ENCODE data around the gene ULK4. TPM values are rescaled to one million over a fixed set of nuclear protein-coding genes. Genes with fewer than 3 reads are reported as not detected.
"Not testable (repeated sequence)": the region's sequence is repeated elsewhere in the genome, so short reads cannot be mapped to it uniquely, and the experiment has no call there.

Gene ULK4
- total RNA-seq, 2 donors from 2014 or later = 7.0 to 7.7 TPM

- H3K27ac Mint-ChIP-seq = no peak overlapping the region
- H3K4me1 Mint-ChIP-seq = no peaks in the 10 kb centered on the region
- H3K27me3 Mint-ChIP-seq = no peaks in the 10 kb centered on the region
- no peaks in the 10 kb centered on the region for H3K36me3 Mint-ChIP-seq (ENCODE audit: low read depth)
- H3K4me3 Mint-ChIP-seq = no peak overlapping the region
- no peak for ATAC-seq (replicated peaks)
- peaks cover 13% of the 10 kb centered on the region for H3K9me3 Mint-ChIP-seq
These were observed 484.4 kb downstream of the ULK4 start for GRCh38 chr3:41477399-41478014.

- Mint-ChIP-seq H3K4me1 (no peaks in the 10 kb centered on the region), H3K27ac (no peak overlapping the region), H3K36me3 (ENCODE audit: low read depth) (no peaks in the 10 kb centered on the region), H3K27me3 (no peaks in the 10 kb centered on the region), H3K4me3 (no peak overlapping the region), H3K9me3 (peaks cover 21% of the 10 kb centered on the region)
- no peak for ATAC-seq (replicated peaks)
These were observed 492.8 kb downstream of the ULK4 start for GRCh38 chr3:41469083-41469482.

- Mint-ChIP-seq H3K4me1 (no peaks in the 10 kb centered on the region), H3K36me3 (ENCODE audit: low read depth) (no peaks in the 10 kb centered on the region), H3K27me3 (no peaks in the 10 kb centered on the region), H3K27ac (no peak overlapping the region), H3K9me3 (peaks cover 18% of the 10 kb centered on the region), H3K4me3 (no peak overlapping the region)
- ATAC-seq (replicated peaks) = no peak
These were observed 494.4 kb downstream of the ULK4 start for GRCh38 chr3:41467481-41467880.

GRCh38 chr3:41464858-41465257 lies 497.0 kb downstream of the ULK4 start:
- H3K27me3 Mint-ChIP-seq = no peaks in the 10 kb centered on the region
- H3K4me1 Mint-ChIP-seq = no peaks in the 10 kb centered on the region
- H3K27ac Mint-ChIP-seq = no peak overlapping the region
- H3K36me3 Mint-ChIP-seq (ENCODE audit: low read depth) = peaks cover 10% of the 10 kb centered on the region
- no peak for ATAC-seq (replicated peaks)
- H3K4me3 Mint-ChIP-seq = no peak overlapping the region
- peaks cover 4% of the 10 kb centered on the region for H3K9me3 Mint-ChIP-seq

GRCh38 chr3:41464401-41464800 lies 497.5 kb downstream of the ULK4 start:
- Mint-ChIP-seq H3K4me3 (no peak overlapping the region), H3K4me1 (no peaks in the 10 kb centered on the region), H3K9me3 (no peaks in the 10 kb centered on the region), H3K36me3 (ENCODE audit: low read depth) (peaks cover 10% of the 10 kb centered on the region), H3K27ac (no peak overlapping the region), H3K27me3 (no peaks in the 10 kb centered on the region)
- no peak for ATAC-seq (replicated peaks)

GRCh38 chr3:41462103-41462691 lies 499.7 kb downstream of the ULK4 start:
- Mint-ChIP-seq H3K36me3 (ENCODE audit: low read depth) (peaks cover 10% of the 10 kb centered on the region), H3K27me3 (no peaks in the 10 kb centered on the region), H3K4me1 (no peaks in the 10 kb centered on the region), H3K4me3 (no peak overlapping the region), H3K27ac (no peak overlapping the region), H3K9me3 (no peaks in the 10 kb centered on the region)
- no peak for ATAC-seq (replicated peaks)

GRCh38 chr3:41460736-41461135 lies 501.2 kb downstream of the ULK4 start:
- no peak overlapping the region for H3K4me3 Mint-ChIP-seq

GRCh38 chr3:41457176-41457575 lies 504.7 kb downstream of the ULK4 start:
- H3K27me3 Mint-ChIP-seq = no peaks in the 10 kb centered on the region
- peaks cover 27% of the 10 kb centered on the region for H3K36me3 Mint-ChIP-seq (ENCODE audit: low read depth)
- no peak overlapping the region for H3K4me3 Mint-ChIP-seq
- no peaks in the 10 kb centered on the region for H3K9me3 Mint-ChIP-seq
- H3K27ac Mint-ChIP-seq = no peak overlapping the region
- ATAC-seq (replicated peaks) = no peak
- H3K4me1 Mint-ChIP-seq = no peaks in the 10 kb centered on the region

More at GRCh38 chr3:41460736-41461135, 501.2 kb downstream of the ULK4 start:
- Mint-ChIP-seq H3K27ac (no peak overlapping the region), H3K27me3 (no peaks in the 10 kb centered on the region), H3K36me3 (ENCODE audit: low read depth) (peaks cover 10% of the 10 kb centered on the region), H3K9me3 (no peaks in the 10 kb centered on the region), H3K4me1 (no peaks in the 10 kb centered on the region)
- no peak for ATAC-seq (replicated peaks)

- H3K27me3 Mint-ChIP-seq = no peaks in the 10 kb centered on the region
- no peak for ATAC-seq (replicated peaks)
These were observed 505.7 kb downstream of the ULK4 start for GRCh38 chr3:41456162-41456561.

GRCh38 chr3:41453618-41454017 lies 508.3 kb downstream of the ULK4 start:
- not testable (repeated sequence) for H3K4me1 Mint-ChIP-seq; H3K9me3 Mint-ChIP-seq; H3K27ac Mint-ChIP-seq; H3K4me3 Mint-ChIP-seq; ATAC-seq (replicated peaks); H3K27me3 Mint-ChIP-seq
- H3K36me3 Mint-ChIP-seq (ENCODE audit: low read depth) = peaks cover 18% of the 10 kb centered on the region

More at GRCh38 chr3:41456162-41456561, 505.7 kb downstream of the ULK4 start:
- Mint-ChIP-seq H3K27ac (no peak overlapping the region), H3K9me3 (no peaks in the 10 kb centered on the region), H3K4me1 (no peaks in the 10 kb centered on the region), H3K36me3 (ENCODE audit: low read depth) (peaks cover 18% of the 10 kb centered on the region), H3K4me3 (no peak overlapping the region)

- no peaks in the 10 kb centered on the region for H3K4me1 Mint-ChIP-seq
- no peaks in the 10 kb centered on the region for H3K27me3 Mint-ChIP-seq
- no peak overlapping the region for H3K27ac Mint-ChIP-seq
- peaks cover 5% of the 10 kb centered on the region for H3K9me3 Mint-ChIP-seq
- H3K36me3 Mint-ChIP-seq (ENCODE audit: low read depth) = peaks cover 24% of the 10 kb centered on the region
- H3K4me3 Mint-ChIP-seq = no peak overlapping the region
- no peak for ATAC-seq (replicated peaks)
These were observed 511.3 kb downstream of the ULK4 start for GRCh38 chr3:41450416-41451231.

GRCh38 chr3:41448396-41448795 lies 513.5 kb downstream of the ULK4 start:
- Mint-ChIP-seq H3K27me3 (no peaks in the 10 kb centered on the region), H3K36me3 (ENCODE audit: low read depth) (peaks cover 14% of the 10 kb centered on the region), H3K9me3 (peaks cover 5% of the 10 kb centered on the region), H3K4me3 (no peak overlapping the region), H3K27ac (no peak overlapping the region), H3K4me1 (no peaks in the 10 kb centered on the region)
- ATAC-seq (replicated peaks) = no peak

- Mint-ChIP-seq H3K27me3 (no peaks in the 10 kb centered on the region), H3K4me3 (no peak overlapping the region), H3K4me1 (no peaks in the 10 kb centered on the region), H3K9me3 (peaks cover 9% of the 10 kb centered on the region), H3K27ac (no peak overlapping the region), H3K36me3 (ENCODE audit: low read depth) (peaks cover 8% of the 10 kb centered on the region)
- ATAC-seq (replicated peaks) = no peak
These were observed 514.2 kb downstream of the ULK4 start for GRCh38 chr3:41447701-41448100.

GRCh38 chr3:41446316-41446715 lies 515.6 kb downstream of the ULK4 start:
- not testable (repeated sequence) for H3K4me1 Mint-ChIP-seq; ATAC-seq (replicated peaks); H3K36me3 Mint-ChIP-seq (ENCODE audit: low read depth); H3K27me3 Mint-ChIP-seq; H3K4me3 Mint-ChIP-seq; H3K27ac Mint-ChIP-seq
- peaks cover 16% of the 10 kb centered on the region for H3K9me3 Mint-ChIP-seq

GRCh38 chr3:41441568-41441967 lies 520.3 kb downstream of the ULK4 start:
- Mint-ChIP-seq H3K9me3 (peaks cover 11% of the 10 kb centered on the region), H3K27me3 (no peaks in the 10 kb centered on the region), H3K36me3 (ENCODE audit: low read depth) (no peaks in the 10 kb centered on the region), H3K4me1 (no peaks in the 10 kb centered on the region), H3K27ac (no peak overlapping the region), H3K4me3 (no peak overlapping the region)
- no peak for ATAC-seq (replicated peaks)
